Liver (tissue), 9 donors: ENCODE data around the gene ZNF436. TPM values are rescaled to one million over a fixed set of nuclear protein-coding genes. Genes with fewer than 3 reads are reported as not detected.

ENCODE experiments used
- DNase-seq: peaks from one replicate; pipeline ENCODE4 v3.0.0-alpha.2; 2017; ENCODE audit warnings: low spot score
- H3K27ac ChIP-seq, 2 donors: one replicate each; pipeline ENCODE4 v1.7.0; 2013; ENCODE audit warnings: inconsistent platforms in 2 of 2, low read length in 2 of 2, control low read depth in 1 of 2, low read depth in 1 of 2, mild to moderate bottlenecking in 1 of 2
- H3K27me3 ChIP-seq, 4 donors: one replicate each; pipeline versions ENCODE4 v1.6.1 to v1.7.0; 2013; ENCODE audit warnings: low read length in 3 of 4, inconsistent platforms in 1 of 4, mild to moderate bottlenecking in 1 of 4, moderate library complexity in 1 of 4; ENCODE audit not compliant: control insufficient read depth in 4 of 4, insufficient read depth in 4 of 4
- H3K36me3 ChIP-seq, 4 donors: one replicate each; pipeline versions ENCODE4 v1.6.1 to v1.7.0; 2013; ENCODE audit warnings: low read length in 3 of 4, mild to moderate bottlenecking in 3 of 4, low read depth in 1 of 4, moderate library complexity in 1 of 4; ENCODE audit not compliant: control insufficient read depth in 4 of 4, insufficient read depth in 3 of 4
- H3K4me1 ChIP-seq, 4 donors: one replicate each; pipeline versions ENCODE4 v1.6.1 to v1.7.0; 2013; ENCODE audit warnings: low read length in 3 of 4, mild to moderate bottlenecking in 3 of 4, moderate library complexity in 1 of 4; ENCODE audit not compliant: control insufficient read depth in 4 of 4, insufficient read depth in 4 of 4
- H3K4me3 ChIP-seq, 3 donors: one replicate each; pipeline versions ENCODE4 v1.6.1 to v1.7.0; 2013; ENCODE audit warnings: low read length in 3 of 3, control low read depth in 1 of 3, low read depth in 1 of 3, mild to moderate bottlenecking in 1 of 3
- H3K9ac ChIP-seq, 2 donors: one replicate each; pipeline ENCODE4 v1.7.0; 2013; ENCODE audit warnings: low read length in 2 of 2, mild to moderate bottlenecking in 2 of 2, moderate library complexity in 2 of 2, control low read depth in 1 of 2, low read depth in 1 of 2
- H3K9me3 ChIP-seq, 4 donors: one replicate each; pipeline versions ENCODE4 v1.6.1 to v1.7.0; 2013; ENCODE audit warnings: low read length in 3 of 4; ENCODE audit not compliant: control insufficient read depth in 4 of 4
- EGR1 ChIP-seq, 2 donors: IDR thresholded peaks; 2 replicates each; pipeline ENCODE4 v1.6.1; 2016 to 2018; ENCODE audit warnings: antibody characterized with exemption in 2 of 2, low read depth in 2 of 2
- FOXA1 ChIP-seq: IDR thresholded peaks from 2 replicates; pipeline ENCODE4 v1.6.1; 2016; ENCODE audit warnings: antibody characterized with exemption
- FOXA2 ChIP-seq: IDR thresholded peaks from 2 replicates; pipeline ENCODE4 v1.6.1; 2016; ENCODE audit warnings: antibody characterized with exemption
- GABPA ChIP-seq, 2 donors: IDR thresholded peaks in 1 of 2; conservative IDR thresholded peaks in 1 of 2; 2 replicates each; pipeline ENCODE4 v1.6.1; 2016; ENCODE audit warnings: antibody characterized with exemption in 2 of 2, mild to moderate bottlenecking in 1 of 2, moderate library complexity in 1 of 2
- HNF4A ChIP-seq, 2 donors: conservative IDR thresholded peaks; 2 replicates each; pipeline ENCODE4 v1.6.1; 2016; ENCODE audit warnings: antibody characterized with exemption in 2 of 2, mild to moderate bottlenecking in 2 of 2
- HNF4G ChIP-seq: IDR thresholded peaks from 2 replicates; pipeline ENCODE4 v1.6.1; 2016; ENCODE audit warnings: antibody characterized with exemption
- NR2F2 ChIP-seq: IDR thresholded peaks from 2 replicates; pipeline ENCODE4 v1.6.1; 2016; ENCODE audit warnings: antibody characterized with exemption
- RAD21 ChIP-seq, 2 donors: IDR thresholded peaks; 2 replicates each; pipeline ENCODE4 v1.6.1; 2016; ENCODE audit warnings: antibody characterized with exemption in 2 of 2, mild to moderate bottlenecking in 2 of 2
- RXRA ChIP-seq, 2 donors: IDR thresholded peaks; 2 replicates each; pipeline ENCODE4 v1.6.1; 2017 to 2018; ENCODE audit warnings: antibody characterized with exemption in 2 of 2, mild to moderate bottlenecking in 1 of 2
- SP1 ChIP-seq: IDR thresholded peaks from 2 replicates; pipeline ENCODE4 v1.6.1; 2018; ENCODE audit warnings: antibody characterized with exemption, mild to moderate bottlenecking
- YY1 ChIP-seq: IDR thresholded peaks from 2 replicates; pipeline ENCODE4 v1.6.1; 2016; ENCODE audit warnings: antibody characterized with exemption, mild to moderate bottlenecking
- WGBS: extraction: QIAGEN DNeasy Blood & Tissue Kit; methylation state at CpG from one replicate; pipeline ENCODE4 v1.1.7; 2013; 5-methylcytosine and 5-hydroxymethylcytosine counted together
- polyA plus RNA-seq, 2 donors: library from polyadenylated mRNA; stranded (reverse) in 1 of 2; unstranded in 1 of 2; fragments of 200-250 nt in 1 of 2; fragments of >200 nt in 1 of 2; fragmentation: Nextera tagmentation in 1 of 2; extraction: Ambion mirVana in 1 of 2; gene quantifications; one replicate each; pipeline versions ENCODE4 v1.2.1 to v1.2.3, GENCODE V29; 2013 to 2015
- total RNA-seq, 2 donors: library from RNA; depleted of rRNA; stranded (reverse); fragments of >200 nt; gene quantifications; one replicate each; pipeline ENCODE4 v1.2.3, GENCODE V29; 2014
- TF ChIP-seq, protein P1 (sequence below): IDR thresholded peaks from 2 replicates; pipeline ENCODE4 v1.6.1; 2016; ENCODE audit warnings: antibody characterized with exemption, mild to moderate bottlenecking
- TF ChIP-seq, protein P2 (sequence below): IDR thresholded peaks from 2 replicates; pipeline ENCODE4 v1.6.1; 2016; ENCODE audit warnings: antibody characterized with exemption
- TF ChIP-seq, protein P3 (sequence below): IDR thresholded peaks from 2 replicates; pipeline ENCODE4 v1.6.1; 2016; ENCODE audit warnings: antibody characterized with exemption
- donor health status: healthy.
- donor health status: healthy.
- donor health status: healthy.
- donor health status: healthy.
- donor health status: healthy.

Gene ZNF436
- total and polyA plus RNA-seq, 4 donors: 1.3 to 8.0 (median 3.7) TPM

DNA sequence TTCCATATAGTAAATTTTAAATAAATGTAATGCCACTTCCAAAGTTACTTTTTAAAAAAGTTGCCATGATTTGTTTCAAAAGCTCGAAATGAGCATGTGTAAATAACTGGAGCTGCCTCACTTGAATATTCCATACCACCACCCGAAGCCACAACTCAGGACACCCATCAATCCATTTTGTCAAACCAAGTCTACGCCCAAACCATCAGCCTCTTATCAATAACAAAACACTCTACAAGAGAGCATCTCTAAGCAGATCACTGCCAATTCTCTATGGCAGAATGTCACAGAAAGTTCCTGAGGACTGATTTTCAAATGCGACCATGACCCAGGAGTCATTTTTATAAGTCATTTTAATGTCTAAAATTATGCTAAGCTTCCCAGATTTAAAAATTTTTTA lies 30.0 kb downstream of the ZNF436 start:
- 82% methylated on average over 4 of the region's 4 CpGs for WGBS
- H3K27me3 ChIP-seq: no peaks in the 10 kb centered on the region
- no peak for DNase-seq
- peaks cover 0 to 43% (median 31%) of the 10 kb centered on the region in 4 donors for H3K4me1 ChIP-seq
- no peaks in the 10 kb centered on the region for H3K9me3 ChIP-seq
- H3K36me3 ChIP-seq: peaks cover 2 to 21% (median 7%) of the 10 kb centered on the region in 4 donors
- TF ChIP-seq RAD21 (IDR thresholded peaks at IDR 0.05) (no peak), YY1 (no peak), GABPA (IDR thresholded peaks at IDR 0.05 in 1 of 2, conservative IDR thresholded peaks at IDR 0.05 in 1 of 2) (no peak), NR2F2 (no peak), FOXA2 (no peak), HNF4G (no peak), FOXA1 (no peak), EGR1 (IDR thresholded peaks at IDR 0.05; ENCODE audit: low read depth in 2 of 2) (no peak)
- TF ChIP-seq, protein P1, sequence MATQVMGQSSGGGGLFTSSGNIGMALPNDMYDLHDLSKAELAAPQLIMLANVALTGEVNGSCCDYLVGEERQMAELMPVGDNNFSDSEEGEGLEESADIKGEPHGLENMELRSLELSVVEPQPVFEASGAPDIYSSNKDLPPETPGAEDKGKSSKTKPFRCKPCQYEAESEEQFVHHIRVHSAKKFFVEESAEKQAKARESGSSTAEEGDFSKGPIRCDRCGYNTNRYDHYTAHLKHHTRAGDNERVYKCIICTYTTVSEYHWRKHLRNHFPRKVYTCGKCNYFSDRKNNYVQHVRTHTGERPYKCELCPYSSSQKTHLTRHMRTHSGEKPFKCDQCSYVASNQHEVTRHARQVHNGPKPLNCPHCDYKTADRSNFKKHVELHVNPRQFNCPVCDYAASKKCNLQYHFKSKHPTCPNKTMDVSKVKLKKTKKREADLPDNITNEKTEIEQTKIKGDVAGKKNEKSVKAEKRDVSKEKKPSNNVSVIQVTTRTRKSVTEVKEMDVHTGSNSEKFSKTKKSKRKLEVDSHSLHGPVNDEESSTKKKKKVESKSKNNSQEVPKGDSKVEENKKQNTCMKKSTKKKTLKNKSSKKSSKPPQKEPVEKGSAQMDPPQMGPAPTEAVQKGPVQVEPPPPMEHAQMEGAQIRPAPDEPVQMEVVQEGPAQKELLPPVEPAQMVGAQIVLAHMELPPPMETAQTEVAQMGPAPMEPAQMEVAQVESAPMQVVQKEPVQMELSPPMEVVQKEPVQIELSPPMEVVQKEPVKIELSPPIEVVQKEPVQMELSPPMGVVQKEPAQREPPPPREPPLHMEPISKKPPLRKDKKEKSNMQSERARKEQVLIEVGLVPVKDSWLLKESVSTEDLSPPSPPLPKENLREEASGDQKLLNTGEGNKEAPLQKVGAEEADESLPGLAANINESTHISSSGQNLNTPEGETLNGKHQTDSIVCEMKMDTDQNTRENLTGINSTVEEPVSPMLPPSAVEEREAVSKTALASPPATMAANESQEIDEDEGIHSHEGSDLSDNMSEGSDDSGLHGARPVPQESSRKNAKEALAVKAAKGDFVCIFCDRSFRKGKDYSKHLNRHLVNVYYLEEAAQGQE: no peak
- TF ChIP-seq, protein P2, sequence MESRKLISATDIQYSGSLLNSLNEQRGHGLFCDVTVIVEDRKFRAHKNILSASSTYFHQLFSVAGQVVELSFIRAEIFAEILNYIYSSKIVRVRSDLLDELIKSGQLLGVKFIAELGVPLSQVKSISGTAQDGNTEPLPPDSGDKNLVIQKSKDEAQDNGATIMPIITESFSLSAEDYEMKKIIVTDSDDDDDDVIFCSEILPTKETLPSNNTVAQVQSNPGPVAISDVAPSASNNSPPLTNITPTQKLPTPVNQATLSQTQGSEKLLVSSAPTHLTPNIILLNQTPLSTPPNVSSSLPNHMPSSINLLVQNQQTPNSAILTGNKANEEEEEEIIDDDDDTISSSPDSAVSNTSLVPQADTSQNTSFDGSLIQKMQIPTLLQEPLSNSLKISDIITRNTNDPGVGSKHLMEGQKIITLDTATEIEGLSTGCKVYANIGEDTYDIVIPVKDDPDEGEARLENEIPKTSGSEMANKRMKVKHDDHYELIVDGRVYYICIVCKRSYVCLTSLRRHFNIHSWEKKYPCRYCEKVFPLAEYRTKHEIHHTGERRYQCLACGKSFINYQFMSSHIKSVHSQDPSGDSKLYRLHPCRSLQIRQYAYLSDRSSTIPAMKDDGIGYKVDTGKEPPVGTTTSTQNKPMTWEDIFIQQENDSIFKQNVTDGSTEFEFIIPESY: no peak
- no peak overlapping the region for H3K9ac ChIP-seq
- no peak overlapping the region for H3K4me3 ChIP-seq
- no peak overlapping the region for H3K27ac ChIP-seq

DNA sequence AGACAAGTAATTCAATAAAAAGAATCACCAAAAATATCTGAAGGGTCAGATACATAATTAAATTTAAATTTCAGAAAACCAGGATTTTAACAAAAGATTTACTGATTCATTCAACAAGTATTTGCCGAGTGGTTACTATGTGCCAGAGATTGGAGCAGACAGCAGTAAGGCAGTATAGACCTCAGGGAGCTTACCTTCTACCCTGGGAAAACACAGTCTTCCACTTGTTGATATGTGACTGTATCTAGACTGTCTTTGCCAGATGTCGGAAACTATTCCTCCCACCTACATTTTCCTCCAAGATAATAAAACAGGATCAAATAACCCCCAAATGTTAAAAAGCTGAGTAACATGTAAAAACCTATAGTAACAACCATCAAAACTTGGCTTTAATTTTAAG lies 31.8 kb downstream of the ZNF436 start:
- Histone ChIP-seq H3K4me1 (peaks cover 0 to 38% (median 29%) of the 10 kb centered on the region in 4 donors), H3K27me3 (no peaks in the 10 kb centered on the region), H3K4me3 (no peak overlapping the region), H3K36me3 (peaks cover 2 to 32% (median 16%) of the 10 kb centered on the region in 4 donors), H3K9me3 (no peaks in the 10 kb centered on the region), H3K27ac (no peak overlapping the region), H3K9ac (no peak overlapping the region)
- TF ChIP-seq, protein P3, sequence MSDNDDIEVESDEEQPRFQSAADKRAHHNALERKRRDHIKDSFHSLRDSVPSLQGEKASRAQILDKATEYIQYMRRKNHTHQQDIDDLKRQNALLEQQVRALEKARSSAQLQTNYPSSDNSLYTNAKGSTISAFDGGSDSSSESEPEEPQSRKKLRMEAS: no peak
- no peak for DNase-seq
- WGBS: 83% methylated on average over 2 of the region's 2 CpGs

DNA sequence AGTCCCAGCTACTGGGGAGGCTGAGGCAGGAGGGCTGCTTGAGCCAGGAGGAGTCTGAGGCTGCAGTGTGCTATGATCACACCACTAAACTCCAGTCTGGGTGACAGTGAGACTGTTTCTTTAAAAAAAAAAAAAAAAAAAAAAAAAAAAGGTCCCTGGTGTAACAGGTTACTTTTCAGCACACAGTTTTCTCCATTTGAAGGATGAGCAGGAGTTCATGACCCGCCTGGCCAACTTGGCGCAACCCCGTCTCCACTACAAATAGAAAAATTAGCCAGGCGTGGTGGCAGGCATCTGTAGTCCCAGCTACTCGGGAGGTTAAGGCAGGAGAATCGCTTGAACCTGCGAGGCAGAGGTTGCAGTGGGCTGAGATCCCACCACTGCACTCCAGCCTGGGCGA lies 37.9 kb downstream of the ZNF436 start:
- Histone ChIP-seq H3K27ac (peak overlapping the region in 1 of 2 donors; percentile 59), H3K9me3 (no peaks in the 10 kb centered on the region), H3K27me3 (no peaks in the 10 kb centered on the region), H3K9ac (no peak overlapping the region), H3K4me3 (no peak overlapping the region), H3K4me1 (peaks cover 2 to 17% (median 14%) of the 10 kb centered on the region in 4 donors), H3K36me3 (peaks cover 7 to 43% (median 35%) of the 10 kb centered on the region in 4 donors)
- WGBS: 49% methylated on average over 8 of the region's 8 CpGs
- peak; percentile 55 to 74 for TF ChIP-seq RXRA (IDR thresholded peaks at IDR 0.05)
- TF ChIP-seq FOXA1: no peak
- TF ChIP-seq HNF4A (conservative IDR thresholded peaks at IDR 0.05): peak in 1 of 2 donors; percentile 19
- no peak for TF ChIP-seq FOXA2
- TF ChIP-seq NR2F2: no peak
- peak; percentile 42 for TF ChIP-seq SP1
- DNase-seq: no peak
